ENCODE results near the gene SYNCRIP. TPM values are rescaled to one million over a fixed set of nuclear protein-coding genes. Genes with fewer than 3 reads are reported as not detected.

Gene SYNCRIP
- total and polyA plus RNA-seq, 2 of the 4 experiments (the other 2 are of a cell fraction), result 50.1 to 59.3 TPM

DNA sequence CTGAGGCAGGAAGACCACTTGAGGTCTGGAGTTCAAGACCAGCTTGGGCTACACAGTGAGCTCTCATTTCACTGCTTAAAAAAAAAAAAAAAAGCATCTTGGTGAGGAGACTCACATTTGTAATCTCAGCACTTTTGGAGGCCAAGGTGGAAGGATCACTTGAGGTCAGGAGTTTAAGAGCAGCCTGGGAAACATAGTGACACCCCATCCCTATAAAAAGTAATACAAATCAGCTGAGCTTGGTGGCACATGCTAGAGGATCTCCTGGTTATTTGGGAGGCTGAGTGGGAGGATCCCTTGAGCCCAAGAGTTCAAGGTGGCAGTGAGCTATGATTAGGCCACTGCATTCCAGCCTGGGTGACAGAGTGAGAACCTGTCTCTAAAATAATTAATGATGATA, 29.4 kb upstream of the SYNCRIP start:
- H2AFZ ChIP-seq (replicated peaks; ENCODE audit: low read length, poor library complexity), result no peak overlapping the region
- H2BK20ac ChIP-seq (ENCODE audit: low read depth, low read length), result no peak overlapping the region
- peaks cover 7% of the 10 kb centered on the region; the same call in 1 of the 2 replicates for H3K9me1 ChIP-seq (ENCODE audit: insufficient read depth, low read length)
- TF ChIP-seq MAFK (IDR thresholded peaks at IDR 0.05; ENCODE audit: low read depth, low read length) (0 out of 2 replicates have a peak, but pooled peaks have one; percentile 8), MAZ (IDR thresholded peaks at IDR 0.05; ENCODE audit: borderline replicate concordance, low read depth, low read length) (no peak)
- no peak overlapping the region for H3K18ac ChIP-seq (ENCODE audit: low read depth, low read length)
- in situ Hi-C loops (cut with MboI; ENCODE audit: low sequenced_read_pairs), result loop anchor here (10.0 kb wide), 2 partner anchors 47 to 217 kb away; partner anchors contain the start of gene NT5E
- no peak overlapping the region for H3K4ac ChIP-seq (ENCODE audit: low read depth, low read length)
- H3K36me3 ChIP-seq (ENCODE audit: control insufficient read depth, insufficient read depth, low read length), result peaks cover 11% of the 10 kb centered on the region
- peaks cover 6 to 47% of the 10 kb centered on the region in 2 experiments; a peak in 3 of 4 replicates for H3K79me1 ChIP-seq (ENCODE audit: low read depth in 1 of 2, low read length in 2 of 2)
- POLR2A ChIA-PET (ENCODE audit: unreplicated experiment), result interaction anchor here (0.6 kb wide), 1 partner anchor 28 kb away, joined by 4 read pairs; no protein-coding TSS in a partner anchor
- no TSS peak for BruUV-seq (replicated peaks)
- H2BK120ac ChIP-seq (ENCODE audit: low read depth, low read length), result no peak overlapping the region
- no peaks in the 10 kb centered on the region for H3K9me3 ChIP-seq (ENCODE audit: control insufficient read depth, insufficient read depth, low read length)
- H2AK5ac ChIP-seq (ENCODE audit: low read depth, low read length), result no peak overlapping the region
- 0 out of 2 replicates have a peak, but pooled peaks cover 5% of the 10 kb centered on the region for H3K4me1 ChIP-seq (ENCODE audit: control insufficient read depth, insufficient read depth, low read length)
- no peak overlapping the region for H4K91ac ChIP-seq (ENCODE audit: insufficient read depth, low read depth, low read length)
- H4K20me1 ChIP-seq (ENCODE audit: insufficient read depth, low read length), result peaks cover 30% of the 10 kb centered on the region
- no peak overlapping the region for H3K56ac ChIP-seq (ENCODE audit: extremely low read depth, insufficient read depth, low read length)
- H3K14ac ChIP-seq (replicated peaks; ENCODE audit: low read depth, low read length), result no peak overlapping the region
- no peak overlapping the region for H2AK9ac ChIP-seq (replicated peaks; ENCODE audit: low read depth, low read length, poor library complexity)
- no peak overlapping the region for H3K4me2 ChIP-seq (ENCODE audit: low read depth, low read length)
- CTCF ChIA-PET, result no interaction called here
- no peak overlapping the region for H4K5ac ChIP-seq (ENCODE audit: low read depth, low read length)
- no peak overlapping the region for H3K23ac ChIP-seq (ENCODE audit: low read depth, low read length)
- H3K27ac ChIP-seq (ENCODE audit: insufficient read depth, low read length), result no peak overlapping the region
- H3K9ac ChIP-seq (ENCODE audit: low read depth, low read length), result no peak overlapping the region
- intact Hi-C loops (cut with micrococcal nuclease), result loop anchor here (10.0 kb wide), 2 partner anchors 47 to 217 kb away; partner anchors contain the start of gene NT5E
- no peak overlapping the region for H2BK15ac ChIP-seq (ENCODE audit: low read depth, low read length)
- no peak overlapping the region for H2BK5ac ChIP-seq (ENCODE audit: low read depth, low read length, poor library complexity, severe bottlenecking)
- H3K4me3 ChIP-seq (ENCODE audit: insufficient read depth, low read depth, low read length), result no peak overlapping the region
- no peaks in the 10 kb centered on the region for H3K27me3 ChIP-seq (ENCODE audit: control insufficient read depth, insufficient read depth, low read length)
- no peak for ATAC-seq (ENCODE audit: low read depth)
- dilution Hi-C loops (cut with HindIII; ENCODE audit: low sequenced_read_pairs, unreplicated experiment), result no loop called here
- no peak for DNase-seq
- H4K8ac ChIP-seq (ENCODE audit: low read depth in 2 of 2, low read length in 2 of 2), result no peak overlapping the region

Measured in IMR-90 (cell line).